ENCODE data around the gene GSTA3.
"Not testable (repeated sequence)": the region's sequence is repeated elsewhere in the genome, so short reads cannot be mapped to it uniquely, and the experiment has no call there.

The GSTA3 gene

GRCh38 chr6:52858416-52858815 is 51.1 kb downstream of the GSTA3 start:
- Histone ChIP-seq H3K9ac (ENCODE audit: low read depth, low read length) (no peak overlapping the region), H3K4me3 (ENCODE audit: low read length) (no peak overlapping the region), H3K36me3 (ENCODE audit: insufficient read depth, low read length) (no peaks in the 10 kb centered on the region), H3K4me1 (ENCODE audit: insufficient read depth, low read length) (peaks cover 12% of the 10 kb centered on the region), H3K9me3 (ENCODE audit: insufficient read depth, low read depth, low read length) (no peaks in the 10 kb centered on the region), H3K27ac (ENCODE audit: low read depth, low read length) (no peak overlapping the region), H3K27me3 (ENCODE audit: insufficient read depth, low read length) (no peaks in the 10 kb centered on the region)
- 95% methylated on average over 4 of the region's 4 CpGs for WGBS

- under 1% methylated on average over 3 of the region's 3 CpGs for WGBS
- Histone ChIP-seq H3K4me1 (ENCODE audit: insufficient read depth, low read length) (peaks cover 12% of the 10 kb centered on the region), H3K27ac (ENCODE audit: low read depth, low read length) (peak overlapping the region; percentile 11; the same call in 1 of the 2 replicates)
- H3K4me3 ChIP-seq (ENCODE audit: low read length); H3K9ac ChIP-seq (ENCODE audit: low read depth, low read length); H3K9me3 ChIP-seq (ENCODE audit: insufficient read depth, low read depth, low read length); H3K27me3 ChIP-seq (ENCODE audit: insufficient read depth, low read length); H3K36me3 ChIP-seq (ENCODE audit: insufficient read depth, low read length): not testable (repeated sequence)
These were observed 53.4 kb downstream of the GSTA3 start for GRCh38 chr6:52856137-52856536.

GRCh38 chr6:52849137-52849536 is 60.4 kb downstream of the GSTA3 start:
- 89% methylated on average over 4 of the region's 4 CpGs for WGBS
- Histone ChIP-seq H3K9ac (ENCODE audit: low read depth, low read length) (no peak overlapping the region), H3K27me3 (ENCODE audit: insufficient read depth, low read length) (no peaks in the 10 kb centered on the region), H3K36me3 (ENCODE audit: insufficient read depth, low read length) (no peaks in the 10 kb centered on the region), H3K4me1 (ENCODE audit: insufficient read depth, low read length) (no peaks in the 10 kb centered on the region), H3K9me3 (ENCODE audit: insufficient read depth, low read depth, low read length) (peaks cover 8% of the 10 kb centered on the region; the same call in 1 of the 2 replicates), H3K4me3 (ENCODE audit: low read length) (no peak overlapping the region), H3K27ac (ENCODE audit: low read depth, low read length) (no peak overlapping the region)
